Activated CD8-positive, alpha-beta memory T cell treated with anti-CD3 and anti-CD28 coated beads, Interleukin-2, amount 50 U/mL, for 48 hours (primary cell): Measurements from ENCODE around the gene RBSN.

ENCODE experiments used
- DNase-seq: peaks from one replicate; pipeline ENCODE4 v3.0.0-alpha.2; 2020

The RBSN gene

GRCh38 chr3:15099364-15100098, 583 bp upstream of the RBSN start:
- DNase-seq: peak; percentile 63

GRCh38 chr3:15097891-15098290, 1.1 kb downstream of the RBSN start:
- DNase-seq: peak; percentile 81

GRCh38 chr3:15096046-15096445, 2.9 kb downstream of the RBSN start:
- DNase-seq: no peak

GRCh38 chr3:15094187-15094875, 4.6 kb downstream of the RBSN start:
- DNase-seq: no peak

- DNase-seq: no peak
Observed at GRCh38 chr3:15092686-15093085, 6.3 kb downstream of the RBSN start.

GRCh38 chr3:15091575-15091974, 7.4 kb downstream of the RBSN start:
- no peak for DNase-seq

GRCh38 chr3:15089201-15089600, 9.7 kb downstream of the RBSN start:
- no peak for DNase-seq

GRCh38 chr3:15086699-15087098, 12.2 kb downstream of the RBSN start:
- DNase-seq: no peak

GRCh38 chr3:15086263-15086662, 12.7 kb downstream of the RBSN start:
- DNase-seq: no peak

- no peak for DNase-seq
Observed at GRCh38 chr3:15083252-15083651, 15.7 kb downstream of the RBSN start.

GRCh38 chr3:15081960-15082664, 16.8 kb downstream of the RBSN start:
- DNase-seq: no peak

- DNase-seq: no peak
Observed at GRCh38 chr3:15079091-15079490, 19.9 kb downstream of the RBSN start.

- DNase-seq: no peak
Observed at GRCh38 chr3:15074500-15074899, 24.4 kb downstream of the RBSN start.

GRCh38 chr3:15071699-15072098, 27.2 kb downstream of the RBSN start:
- no peak for DNase-seq

GRCh38 chr3:15069441-15069840, 29.5 kb downstream of the RBSN start:
- DNase-seq: no peak

GRCh38 chr3:15066467-15066866, 32.5 kb downstream of the RBSN start:
- DNase-seq: no peak

- DNase-seq: no peak
Observed at GRCh38 chr3:15065550-15066007, 33.4 kb downstream of the RBSN start.

- DNase-seq: peak; percentile 92
Observed at GRCh38 chr3:15064835-15065549, 34.0 kb downstream of the RBSN start, which contains the start of gene MRPS25. Gene MRPS25, minus strand, starts transcription at chr3:15065315. Its CDS starts 121 bp downstream, at chr3:15065194.

- DNase-seq: peak; percentile 68
Observed at GRCh38 chr3:15064299-15064834, 34.6 kb downstream of the RBSN start.

GRCh38 chr3:15063656-15064286, 35.2 kb downstream of the RBSN start:
- DNase-seq: no peak

- DNase-seq: no peak
Observed at GRCh38 chr3:15063238-15063637, 35.7 kb downstream of the RBSN start.

GRCh38 chr3:15060029-15060428, 38.9 kb downstream of the RBSN start:
- no peak for DNase-seq
